ENCODE measurements around the gene COL11A1. TPM values are rescaled to one million over a fixed set of nuclear protein-coding genes. Genes with fewer than 3 reads are reported as not detected.

COL11A1 gene
- total and polyA plus RNA-seq, 9 of the 15 experiments (the other 6 are each of a cell fraction or from before 2014, with no cell fraction given): 0.07 TPM; not detected in 8

DNA sequence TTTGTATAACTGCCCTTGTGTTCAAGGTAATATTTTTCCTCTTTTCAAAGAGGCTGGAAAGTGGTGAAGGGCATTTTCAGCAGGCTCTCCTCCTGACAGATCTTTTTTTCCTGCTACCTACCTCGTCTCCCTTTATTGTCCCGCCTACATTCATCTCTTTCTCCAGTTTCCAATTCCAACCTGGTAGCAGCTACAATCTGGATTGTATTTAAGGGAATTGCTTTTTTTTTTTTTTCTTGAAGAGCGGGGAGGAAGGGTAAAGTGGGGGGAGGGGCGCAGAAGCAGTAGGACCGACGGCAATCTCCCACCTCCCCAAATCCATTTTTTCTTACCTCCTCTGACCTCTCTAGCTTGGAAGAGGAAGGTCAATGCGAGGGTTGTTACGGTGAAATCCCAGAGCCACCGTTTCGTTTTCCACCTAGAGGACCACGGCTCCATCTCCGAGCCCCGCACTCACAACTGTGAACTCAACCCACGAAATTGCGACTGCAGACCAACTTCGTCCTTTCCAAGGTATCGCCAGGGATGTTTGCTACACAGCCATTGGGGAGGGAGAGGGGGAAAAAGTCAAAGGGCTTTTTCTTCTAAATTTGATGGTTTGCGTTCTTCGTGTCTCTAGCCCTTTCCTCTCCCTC lies 464 bp downstream of the COL11A1 start (continued):
- TF ChIP-seq, protein P1, sequence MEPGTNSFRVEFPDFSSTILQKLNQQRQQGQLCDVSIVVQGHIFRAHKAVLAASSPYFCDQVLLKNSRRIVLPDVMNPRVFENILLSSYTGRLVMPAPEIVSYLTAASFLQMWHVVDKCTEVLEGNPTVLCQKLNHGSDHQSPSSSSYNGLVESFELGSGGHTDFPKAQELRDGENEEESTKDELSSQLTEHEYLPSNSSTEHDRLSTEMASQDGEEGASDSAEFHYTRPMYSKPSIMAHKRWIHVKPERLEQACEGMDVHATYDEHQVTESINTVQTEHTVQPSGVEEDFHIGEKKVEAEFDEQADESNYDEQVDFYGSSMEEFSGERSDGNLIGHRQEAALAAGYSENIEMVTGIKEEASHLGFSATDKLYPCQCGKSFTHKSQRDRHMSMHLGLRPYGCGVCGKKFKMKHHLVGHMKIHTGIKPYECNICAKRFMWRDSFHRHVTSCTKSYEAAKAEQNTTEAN (CRISPR knock-in tag; IDR thresholded peaks at IDR 0.05): no peak
- TF ChIP-seq BMI1 (IDR thresholded peaks at IDR 0.05; ENCODE audit: low read length) (no peak), LCOR (CRISPR knock-in tag; IDR thresholded peaks at IDR 0.05) (no peak), IFI16 (CRISPR knock-in tag; IDR thresholded peaks at IDR 0.05) (no peak), PCBP1 (IDR thresholded peaks at IDR 0.05; ENCODE audit: low read depth, low read length, poor library complexity, severe bottlenecking) (no peak)

DNA sequence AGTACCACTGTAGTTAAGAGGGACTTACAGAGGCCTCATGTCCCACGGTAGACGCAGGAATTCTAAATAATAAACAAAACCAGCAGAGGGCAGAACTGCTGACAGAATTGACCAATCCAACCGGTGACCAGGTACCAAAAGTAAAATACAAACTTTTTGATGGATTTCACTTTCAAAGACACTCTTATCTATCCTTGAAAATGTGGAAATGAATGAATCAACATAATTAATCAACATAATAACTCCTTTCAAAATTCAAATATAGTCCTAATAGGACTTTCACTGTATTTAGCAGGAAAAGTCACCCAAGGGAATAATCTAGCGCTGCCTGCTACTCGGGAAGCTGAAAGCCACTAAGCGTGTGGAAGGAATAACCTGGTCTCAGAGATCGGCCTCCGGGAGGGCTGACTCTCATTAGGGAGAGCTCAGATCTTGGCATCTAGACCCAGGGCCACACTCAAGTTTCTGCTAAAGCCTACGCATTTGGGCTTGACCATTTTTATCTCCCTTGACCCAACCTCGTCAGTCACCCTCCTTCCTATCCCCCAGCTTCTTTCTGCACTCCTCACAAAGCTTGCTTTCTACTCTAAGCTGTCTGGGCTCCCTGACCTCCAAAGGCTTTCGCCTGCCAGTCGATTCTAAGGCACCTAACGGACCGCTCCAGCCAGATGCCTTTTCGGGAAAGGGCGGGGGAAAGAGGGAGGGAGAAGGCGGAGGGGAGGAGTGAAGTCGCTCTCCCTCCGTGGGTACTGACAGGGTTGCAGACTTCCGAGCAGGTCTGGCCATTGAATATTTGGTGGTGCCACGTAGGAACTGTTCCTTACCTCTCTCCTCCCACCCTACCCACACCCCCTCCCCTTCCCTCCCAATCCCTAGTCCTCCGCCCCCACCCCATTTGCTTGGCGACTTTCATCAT lies 1.6 kb downstream of the COL11A1 start:
- Histone ChIP-seq H3K9me1 (ENCODE audit: control insufficient read depth, insufficient read depth, low read length) (no peaks in the 10 kb centered on the region), H2AFZ (ENCODE audit: low read depth, low read length) (no peak overlapping the region), H3K4me3 (no peak overlapping the region), H3K36me3 (ENCODE audit: control insufficient read depth, insufficient read depth, low read length) (no peaks in the 10 kb centered on the region), H4K20me1 (replicated peaks; ENCODE audit: control insufficient read depth, insufficient read depth, low read length) (no peaks in the 10 kb centered on the region), H3K79me2 (ENCODE audit: control insufficient read depth, insufficient read depth, low read length) (no peaks in the 10 kb centered on the region), H3K27me3 (ENCODE audit: control insufficient read depth in 2 of 2, insufficient read depth in 2 of 2, low read length in 2 of 2) (no peaks in the 10 kb centered on the region), H3K4me1 (replicated peaks in 1 of 2; ENCODE audit: control insufficient read depth in 2 of 2, insufficient read depth in 2 of 2, low read length in 2 of 2) (no peaks in the 10 kb centered on the region), H3K9ac (ENCODE audit: insufficient read depth in 1 of 2, low read depth in 2 of 2, low read length in 2 of 2) (no peak overlapping the region), H3K27ac (ENCODE audit: extremely low read depth, low read depth, low read length) (no peak overlapping the region), H3K4me2 (ENCODE audit: insufficient read depth, low read length) (no peak overlapping the region), H3K9me3 (replicated peaks; ENCODE audit: control insufficient read depth, insufficient read depth, low read depth, low read length) (no peaks in the 10 kb centered on the region; the same call in 1 of the 2 replicates)
- 2% methylated on average over 18 of the region's 23 CpGs for WGBS (ENCODE audit: insufficient coverage, low coverage, missing lambda C conversion rate)
- in situ Hi-C loops (cut with MboI): no loop called here
- intact Hi-C loops (cut with micrococcal nuclease): loop anchor here (10.0 kb wide), 1 partner anchor 408 kb away; no protein-coding TSS in a partner anchor
- TF ChIP-seq XRCC3 (IDR thresholded peaks at IDR 0.05) (no peak), ZNF282 (CRISPR knock-in tag; IDR thresholded peaks at IDR 0.05) (no peak)
- TF ChIP-seq, protein P2, sequence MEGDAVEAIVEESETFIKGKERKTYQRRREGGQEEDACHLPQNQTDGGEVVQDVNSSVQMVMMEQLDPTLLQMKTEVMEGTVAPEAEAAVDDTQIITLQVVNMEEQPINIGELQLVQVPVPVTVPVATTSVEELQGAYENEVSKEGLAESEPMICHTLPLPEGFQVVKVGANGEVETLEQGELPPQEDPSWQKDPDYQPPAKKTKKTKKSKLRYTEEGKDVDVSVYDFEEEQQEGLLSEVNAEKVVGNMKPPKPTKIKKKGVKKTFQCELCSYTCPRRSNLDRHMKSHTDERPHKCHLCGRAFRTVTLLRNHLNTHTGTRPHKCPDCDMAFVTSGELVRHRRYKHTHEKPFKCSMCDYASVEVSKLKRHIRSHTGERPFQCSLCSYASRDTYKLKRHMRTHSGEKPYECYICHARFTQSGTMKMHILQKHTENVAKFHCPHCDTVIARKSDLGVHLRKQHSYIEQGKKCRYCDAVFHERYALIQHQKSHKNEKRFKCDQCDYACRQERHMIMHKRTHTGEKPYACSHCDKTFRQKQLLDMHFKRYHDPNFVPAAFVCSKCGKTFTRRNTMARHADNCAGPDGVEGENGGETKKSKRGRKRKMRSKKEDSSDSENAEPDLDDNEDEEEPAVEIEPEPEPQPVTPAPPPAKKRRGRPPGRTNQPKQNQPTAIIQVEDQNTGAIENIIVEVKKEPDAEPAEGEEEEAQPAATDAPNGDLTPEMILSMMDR (IDR thresholded peaks at IDR 0.05 in 2 of 3, conservative IDR thresholded peaks at IDR 0.05 in 1 of 3; ENCODE audit: insufficient read depth in 2 of 3, low read depth in 1 of 3, low read length in 3 of 3): peak in 1 of 3 experiments; percentile 14; a peak in 1 of 6 replicates
- POLR2A ChIA-PET: interaction anchor here (0.6 kb wide), 1 partner anchor 32 kb away, joined by 3 read pairs; no protein-coding TSS in a partner anchor
- no TSS peak for BruUV-seq (replicated peaks)
- ATAC-seq: no peak
- no peak for FAIRE-seq
- peak in 1 of 4 experiments; percentile 10 for DNase-seq (ENCODE audit: extremely low read depth in 1 of 4, low spot score in 3 of 4)
- CTCF ChIA-PET (ENCODE audit: low intra/inter-chr PET ratio): no interaction called here
